HCT116 (cell line): ENCODE measurements around the gene CASTOR2. TPM values are rescaled to one million over a fixed set of nuclear protein-coding genes. Genes with fewer than 3 reads are reported as not detected.

ENCODE experiments used
- ATAC-seq: fragments of 200-7000 bp; cut with Tn5 transposase; 2 replicates; pipeline ENCODE4 v1.9.1; 2020; ENCODE audit warnings: mild to moderate bottlenecking, moderate library complexity
- BruUV-seq: library from RNA; stranded (reverse); fragments of 400-500 nt; replicated peaks from 2 replicates; lab custom pipeline; 2021; lab: Mats Ljungman, UMichigan
- CTCF ChIA-PET: fragments of 300-600 bp; sonication (Branson Sonifier 250); formaldehyde crosslinking; loops from one replicate; lab custom pipeline; 2021; ENCODE audit warnings: antibody characterized with exemption; lab: Charles Lee
- POLR2A ChIA-PET: fragments of 300-600, 350-600 bp; sonication (Branson Sonifier 250); formaldehyde crosslinking; loops from one replicate; lab custom pipeline; 2021; ENCODE audit warnings: antibody characterized with exemption; lab: Charles Lee
- RAD21 ChIA-PET, 2 experiments: fragments of 300-600 bp; sonication (Branson Sonifier 250); formaldehyde crosslinking; loops; one replicate each; lab custom pipeline; 2023; ENCODE audit warnings: low total read pairs in 2 of 2; ENCODE audit not compliant: uncharacterized antibody in 2 of 2, unreplicated experiment in 2 of 2, low non-redundant PET in 1 of 2; lab: Charles Lee
- DNase-seq: peaks from one replicate; pipeline ENCODE4 v3.0.0-alpha.2; 2010; ENCODE audit warnings: low read depth, low spot score
- H2AFZ ChIP-seq: fragments of 200-600 bp; shearing (Covaris generic), sonication (generic); 2 replicates; pipeline ENCODE4 v1.6.1; 2017; ENCODE audit warnings: low read depth, mixed run types, mixed read lengths, antibody characterized with exemption, low read length; ENCODE audit not compliant: poor library complexity, severe bottlenecking
- H3K27ac ChIP-seq: 2 replicates; pipeline ENCODE4 v1.5.1; 2012; ENCODE audit warnings: low read depth, low read length
- H3K27me3 ChIP-seq: fragments of 200-600 bp; sonication (generic); 2 replicates; pipeline ENCODE4 v1.6.1; 2016; ENCODE audit warnings: mixed run types, low read length, mixed read lengths; ENCODE audit not compliant: insufficient read depth
- H3K36me3 ChIP-seq, 2 experiments: fragments of 200-500 bp in 1 of 2; fragments of 200-600 bp in 1 of 2; sonication (Bioruptor generic) in 1 of 2; sonication (generic) in 1 of 2; 2 replicates each; pipeline versions ENCODE4 v1.5.1 to v1.6.1; 2014 to 2016; ENCODE audit warnings: low read length in 2 of 2, inconsistent platforms in 1 of 2, mixed read lengths in 1 of 2, mixed run types in 1 of 2; ENCODE audit not compliant: insufficient read depth in 2 of 2, control insufficient read depth in 1 of 2
- H3K4me1 ChIP-seq, 2 experiments: fragments of 200-600 bp in 1 of 2; sonication (generic) in 1 of 2; 2 replicates each; pipeline versions ENCODE4 v1.5.1 to v1.6.1; 2012 to 2017; ENCODE audit warnings: low read length in 2 of 2, inconsistent platforms in 1 of 2, mild to moderate bottlenecking in 1 of 2, mixed read lengths in 1 of 2, mixed run types in 1 of 2, moderate library complexity in 1 of 2; ENCODE audit not compliant: insufficient read depth in 2 of 2, control insufficient read depth in 1 of 2
- H3K4me2 ChIP-seq: fragments of 200-600 bp; sonication (generic); 2 replicates; pipeline ENCODE4 v1.6.1; 2017; ENCODE audit warnings: mixed run types, low read length, mixed read lengths
- H3K4me3 ChIP-seq, 2 experiments: fragments of 200-600 bp in 1 of 2; sonication (generic) in 1 of 2; replicated peaks in 1 of 2; 2 replicates each; pipeline ENCODE4 v1.5.1; 2011 to 2016; ENCODE audit warnings: low read length in 2 of 2, control low read depth in 1 of 2, low read depth in 1 of 2, mild to moderate bottlenecking in 1 of 2, mixed read lengths in 1 of 2, mixed run types in 1 of 2
- H3K79me2 ChIP-seq: fragments of 200-600 bp; sonication (generic); 2 replicates; pipeline ENCODE4 v1.6.1; 2017; ENCODE audit warnings: mild to moderate bottlenecking, mixed run types, low read length, moderate library complexity, mixed read lengths; ENCODE audit not compliant: insufficient read depth
- H3K9ac ChIP-seq: fragments of 200-600 bp; sonication (generic); 2 replicates; pipeline ENCODE4 v1.6.1; 2016; ENCODE audit warnings: low read length, mixed read lengths
- H3K9me2 ChIP-seq: fragments of 200-600 bp; sonication (generic), shearing (Covaris generic); 2 replicates; pipeline ENCODE4 v1.6.1; 2017; ENCODE audit warnings: mixed run types, mild to moderate bottlenecking, moderate library complexity; ENCODE audit not compliant: insufficient read depth
- H3K9me3 ChIP-seq, 2 experiments: fragments of 200-500 bp in 1 of 2; fragments of 200-600 bp in 1 of 2; sonication (Bioruptor generic) in 1 of 2; sonication (generic) in 1 of 2; 2 replicates each; pipeline ENCODE4 v1.6.1; 2014 to 2017; ENCODE audit warnings: low read length in 2 of 2, mixed read lengths in 2 of 2, inconsistent platforms in 1 of 2, low read depth in 1 of 2, mild to moderate bottlenecking in 1 of 2, mixed run types in 1 of 2, moderate library complexity in 1 of 2; ENCODE audit not compliant: control insufficient read depth in 1 of 2, insufficient read depth in 1 of 2
- H4K20me1 ChIP-seq: fragments of 200-600 bp; sonication (generic), shearing (Covaris generic); 2 replicates; pipeline ENCODE4 v1.6.1; 2017; ENCODE audit warnings: mixed run types, mild to moderate bottlenecking, moderate library complexity; ENCODE audit not compliant: insufficient read depth
- ATF3 ChIP-seq: IDR thresholded peaks from 2 replicates; pipeline ENCODE4 v1.6.1; 2012
- CBX3 ChIP-seq: IDR thresholded peaks from 2 replicates; pipeline ENCODE4 v1.6.1; 2012; ENCODE audit warnings: low read depth
- CEBPB ChIP-seq: IDR thresholded peaks from 2 replicates; pipeline ENCODE4 v1.6.1; 2012; ENCODE audit warnings: low read depth
- ELF1 ChIP-seq: IDR thresholded peaks from 2 replicates; pipeline ENCODE4 v1.6.1; 2012; ENCODE audit warnings: low read depth, borderline replicate concordance
- EZH2phosphoT487 ChIP-seq: fragments of 200-600 bp; IDR thresholded peaks from 2 replicates; pipeline ENCODE4 v1.6.1; 2018; ENCODE audit warnings: antibody characterized with exemption, borderline replicate concordance
- MAX ChIP-seq: IDR thresholded peaks from 2 replicates; pipeline ENCODE4 v1.6.1; 2012
- POLR2A ChIP-seq: IDR thresholded peaks from 2 replicates; pipeline ENCODE4 v1.7.0; 2011; ENCODE audit warnings: borderline replicate concordance; ENCODE audit not compliant: insufficient read depth, insufficient read length; ENCODE audit errors: extremely low read depth
- POLR2AphosphoS5 ChIP-seq: IDR thresholded peaks from 2 replicates; pipeline ENCODE4 v1.6.1; 2011; ENCODE audit warnings: mild to moderate bottlenecking, low read depth, low read length, moderate library complexity
- RAD21 ChIP-seq: IDR thresholded peaks from 2 replicates; pipeline ENCODE4 v1.6.1; 2012; ENCODE audit warnings: low read depth, mild to moderate bottlenecking
- REST ChIP-seq: IDR thresholded peaks from 2 replicates; pipeline ENCODE4 v1.6.1; 2012; ENCODE audit warnings: low read depth
- TCF7L2 ChIP-seq: IDR thresholded peaks from 2 replicates; pipeline ENCODE4 v1.7.0; 2011; ENCODE audit warnings: borderline replicate concordance, inconsistent platforms; ENCODE audit not compliant: insufficient read depth, insufficient read length; ENCODE audit errors: extremely low read depth
- YY1 ChIP-seq: IDR thresholded peaks from 2 replicates; pipeline ENCODE4 v1.6.1; 2011; ENCODE audit warnings: low read length, low read depth, moderate library complexity, mild to moderate bottlenecking; ENCODE audit not compliant: insufficient replicate concordance; ENCODE audit errors: extremely low read depth
- ZBTB33 ChIP-seq: IDR thresholded peaks from 2 replicates; pipeline ENCODE4 v1.6.1; 2011; ENCODE audit warnings: mild to moderate bottlenecking, low read length, moderate library complexity; ENCODE audit not compliant: insufficient replicate concordance; ENCODE audit errors: extremely low read depth
- ZFX ChIP-seq: fragments of 450-650 bp; IDR thresholded peaks from 2 replicates; pipeline ENCODE4 v1.6.1; 2017
- intact Hi-C: fragments of 100-400 bp; cut with micrococcal nuclease; formaldehyde crosslinking; loops from 2 replicates; pipeline ENCODE4 v1.10.0; 2022
- total RNA-seq: library from RNA; stranded (reverse); gene quantifications from one replicate; pipeline ENCODE4 v1.2.1, GENCODE V29; 2021; ENCODE audit not compliant: unreplicated experiment

The CASTOR2 gene
- total RNA-seq, 1 experiment from 2014 or later = 9.4 TPM

GRCh38 chr7:75010036-75010435 lies 45.5 kb downstream of the CASTOR2 start:
- CTCF ChIA-PET = no interaction called here
- Histone ChIP-seq H3K9me2 (no peaks in the 10 kb centered on the region), H3K79me2 (no peaks in the 10 kb centered on the region), H3K4me3 (no peak overlapping the region)
- no peak for ATAC-seq
- RAD21 ChIA-PET = no interaction called here
- DNase-seq = no peak
- POLR2A ChIA-PET = no interaction called here
- TF ChIP-seq ZFX (no peak), REST (no peak)
- TF ChIP-seq, all 23 proteins: peak for 0
- H3K27me3 ChIP-seq = no peaks in the 10 kb centered on the region
- no peaks in the 10 kb centered on the region for H4K20me1 ChIP-seq
- no peaks in the 10 kb centered on the region for H3K36me3 ChIP-seq
- H3K4me1 ChIP-seq = no peaks in the 10 kb centered on the region
- H2AFZ ChIP-seq = no peak overlapping the region
- H3K9me3 ChIP-seq = no peaks in the 10 kb centered on the region
- intact Hi-C loops = no loop called here
- H3K4me2 ChIP-seq = no peak overlapping the region
- no peak overlapping the region for H3K27ac ChIP-seq
- BruUV-seq = no TSS peak
- no peak overlapping the region for H3K9ac ChIP-seq

- H3K79me2 ChIP-seq = no peaks in the 10 kb centered on the region
- ChIA-PET CTCF (no interaction called here), RAD21 (no interaction called here), POLR2A (no interaction called here)
- DNase-seq = no peak
- intact Hi-C loops = no loop called here
- H3K27me3 ChIP-seq = no peaks in the 10 kb centered on the region
- no TSS peak for BruUV-seq
- no peak for ATAC-seq
- no peak overlapping the region for H3K27ac ChIP-seq
- no peaks in the 10 kb centered on the region for H3K9me3 ChIP-seq
- H3K4me2 ChIP-seq = no peak overlapping the region
- H3K36me3 ChIP-seq = no peaks in the 10 kb centered on the region
- H3K9me2 ChIP-seq = no peaks in the 10 kb centered on the region
- H4K20me1 ChIP-seq = no peaks in the 10 kb centered on the region
- H3K4me1 ChIP-seq = no peaks in the 10 kb centered on the region
- H3K4me3 ChIP-seq = no peak overlapping the region
- H2AFZ ChIP-seq = no peak overlapping the region
- no peak overlapping the region for H3K9ac ChIP-seq
- TF ChIP-seq EZH2phosphoT487 (no peak), POLR2A (no peak), TCF7L2 (no peak), ATF3 (no peak), ELF1 (no peak), RAD21 (no peak), CBX3 (no peak), YY1 (no peak), POLR2AphosphoS5 (no peak), MAX (no peak), ZBTB33 (no peak), CEBPB (no peak)
Observed at GRCh38 chr7:75017832-75018231, 53.3 kb downstream of the CASTOR2 start.
